COR-L47 (cell line): ENCODE data around the gene ADGRD1.

Source experiments
- DNase-seq: peaks from one replicate; lab custom pipeline; 2025; lab: John Stamatoyannopoulos, UW

ADGRD1 gene

GRCh38 chr12:130966443-130967030, 12.8 kb downstream of the ADGRD1 start:
- DNase-seq, result no peak

- DNase-seq, result no peak
Observed at GRCh38 chr12:130967636-130968035, 13.9 kb downstream of the ADGRD1 start.

- no peak for DNase-seq
Observed at GRCh38 chr12:130968611-130969010, 14.9 kb downstream of the ADGRD1 start.

GRCh38 chr12:130969223-130969622, 15.5 kb downstream of the ADGRD1 start:
- no peak for DNase-seq

- DNase-seq, result no peak
Observed at GRCh38 chr12:130970165-130970907, 16.6 kb downstream of the ADGRD1 start.

- no peak for DNase-seq
Observed at GRCh38 chr12:130970908-130971233, 17.2 kb downstream of the ADGRD1 start.

- no peak for DNase-seq
Observed at GRCh38 chr12:130971925-130972585, 18.3 kb downstream of the ADGRD1 start.

- DNase-seq, result no peak
Observed at GRCh38 chr12:130972586-130972950, 18.9 kb downstream of the ADGRD1 start.

GRCh38 chr12:130973109-130973508, 19.4 kb downstream of the ADGRD1 start:
- DNase-seq, result no peak

- no peak for DNase-seq
Observed at GRCh38 chr12:130973906-130974305, 20.2 kb downstream of the ADGRD1 start.

GRCh38 chr12:130975116-130975515, 21.4 kb downstream of the ADGRD1 start:
- no peak for DNase-seq

- no peak for DNase-seq
Observed at GRCh38 chr12:130976171-130976720, 22.5 kb downstream of the ADGRD1 start.

- DNase-seq, result no peak
Observed at GRCh38 chr12:130977046-130977742, 23.5 kb downstream of the ADGRD1 start.

GRCh38 chr12:130977743-130978095, 24.0 kb downstream of the ADGRD1 start:
- no peak for DNase-seq

- no peak for DNase-seq
Observed at GRCh38 chr12:130978785-130979184, 25.1 kb downstream of the ADGRD1 start.

GRCh38 chr12:130981074-130981742, 27.5 kb downstream of the ADGRD1 start:
- no peak for DNase-seq

- no peak for DNase-seq
Observed at GRCh38 chr12:130981911-130982310, 28.2 kb downstream of the ADGRD1 start.

- no peak for DNase-seq
Observed at GRCh38 chr12:130982565-130983225, 29.0 kb downstream of the ADGRD1 start.

- no peak for DNase-seq
Observed at GRCh38 chr12:130983328-130984017, 29.8 kb downstream of the ADGRD1 start.

- DNase-seq, result no peak
Observed at GRCh38 chr12:130984183-130985058, 30.7 kb downstream of the ADGRD1 start.
